T1000 (cell line): ENCODE results near the gene B3GAT1.
"Not testable (repeated sequence)": the region's sequence is repeated elsewhere in the genome, so short reads cannot be mapped to it uniquely, and the experiment has no call there.

Source experiments
- DNase-seq: peaks from one replicate; lab custom pipeline; 2025; ENCODE audit warnings: mixed read lengths; lab: John Stamatoyannopoulos, UW

Gene B3GAT1

DNA sequence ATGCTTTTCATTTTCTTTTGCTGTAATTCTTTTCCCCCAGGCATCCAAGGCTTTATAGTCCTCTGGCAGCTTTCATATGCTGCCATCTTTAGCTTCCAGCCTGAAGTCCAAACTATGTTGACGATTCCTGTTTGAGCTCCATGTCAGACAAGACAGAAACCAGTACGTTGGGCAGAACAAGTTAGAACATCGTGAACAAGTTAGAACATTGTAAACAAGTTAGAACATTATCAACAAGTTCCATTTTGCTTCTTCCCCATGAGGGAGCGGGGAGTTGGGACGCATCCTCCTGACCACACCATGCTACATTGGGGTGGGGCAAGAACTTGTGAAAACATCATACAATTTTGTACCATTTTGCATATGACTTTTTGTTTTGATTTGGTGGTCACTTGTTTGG lies 56.4 kb downstream of the B3GAT1 start:
- DNase-seq, result no peak

DNA sequence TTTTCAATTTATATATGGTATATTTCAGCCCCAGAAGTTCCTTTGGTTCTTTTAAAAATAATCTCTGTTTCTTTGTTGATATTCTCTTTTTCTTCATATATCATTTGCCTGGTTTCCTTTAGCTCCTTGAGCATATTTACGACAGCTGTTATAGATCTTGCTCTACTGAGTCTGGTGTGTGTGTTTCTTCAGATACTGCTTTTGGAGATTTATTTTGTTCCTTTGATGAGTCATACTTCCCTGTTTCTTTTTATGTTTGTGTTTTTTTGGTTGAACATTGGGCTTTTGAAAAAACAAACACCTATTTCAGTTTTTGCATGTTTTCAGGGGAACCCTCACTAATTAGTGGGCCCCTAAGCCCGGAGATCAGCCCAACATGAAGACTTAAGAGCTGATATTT lies 56.9 kb downstream of the B3GAT1 start:
- no peak for DNase-seq

DNA sequence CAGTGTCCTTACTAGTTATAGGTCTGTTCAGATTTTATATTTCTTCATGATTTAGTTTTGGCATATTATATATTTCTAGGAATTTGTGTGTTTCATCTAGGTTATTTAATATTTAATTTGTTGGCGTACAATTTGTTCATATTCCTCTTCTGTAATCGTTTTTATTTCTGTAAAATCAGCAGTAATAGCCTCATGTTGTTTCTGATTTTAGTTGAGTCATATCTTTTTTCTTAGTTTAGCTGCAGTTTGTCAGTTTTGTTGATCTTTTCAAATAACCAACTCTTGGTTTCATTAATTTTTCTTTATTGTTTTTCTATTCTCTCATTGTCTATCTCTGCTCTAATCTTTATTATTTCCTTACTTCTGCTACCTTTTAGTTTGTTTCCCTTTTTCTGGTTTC lies 59.9 kb downstream of the B3GAT1 start:
- DNase-seq, result no peak

DNA sequence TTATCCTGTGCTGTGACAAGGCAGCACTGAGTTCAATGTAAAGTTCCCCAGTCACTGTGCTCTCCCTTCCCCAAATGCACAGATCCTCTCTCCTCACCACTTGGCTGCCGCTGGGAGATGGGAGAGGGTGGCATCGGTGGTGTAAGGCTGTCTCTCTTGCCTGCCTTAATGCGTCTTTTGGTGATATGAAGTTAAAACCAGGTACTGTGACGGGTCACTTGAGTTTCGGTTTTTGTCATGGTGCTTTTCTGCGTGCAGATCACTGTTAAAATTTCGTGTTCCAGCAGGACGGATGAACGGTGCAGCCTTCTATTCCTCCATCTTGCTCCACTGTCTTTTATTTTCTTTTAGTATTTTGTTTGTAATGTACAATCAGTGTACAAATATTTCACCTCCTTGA lies 61.7 kb downstream of the B3GAT1 start:
- no peak for DNase-seq

DNA sequence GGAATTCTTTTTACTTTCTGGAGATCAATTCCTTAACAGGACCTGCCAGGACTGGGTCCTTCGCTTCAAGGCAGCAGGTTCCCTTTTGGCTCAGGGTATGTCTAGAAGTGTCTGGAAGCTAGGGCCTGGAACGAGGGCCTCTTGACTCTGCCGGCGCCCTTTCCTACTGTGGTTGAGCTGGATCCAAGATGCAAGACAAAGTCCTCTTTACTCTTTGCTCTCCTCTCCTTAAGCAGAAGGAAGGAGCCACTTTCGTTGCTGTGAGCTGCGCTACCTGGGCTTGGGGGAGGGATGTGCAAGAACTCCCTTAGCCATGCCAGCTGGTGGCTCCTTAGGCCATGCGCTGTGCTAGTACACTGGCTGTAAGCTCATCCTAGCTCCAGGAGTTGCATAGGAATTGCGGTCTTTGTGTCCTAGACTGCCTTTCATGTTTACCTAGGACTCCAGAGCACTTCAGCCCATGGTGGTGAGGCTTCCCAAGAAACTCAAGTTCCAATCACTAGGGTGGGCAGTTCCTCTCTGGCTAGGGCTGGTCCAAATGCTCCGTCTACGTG lies 62.2 kb downstream of the B3GAT1 start:
- DNase-seq, result no peak

DNA sequence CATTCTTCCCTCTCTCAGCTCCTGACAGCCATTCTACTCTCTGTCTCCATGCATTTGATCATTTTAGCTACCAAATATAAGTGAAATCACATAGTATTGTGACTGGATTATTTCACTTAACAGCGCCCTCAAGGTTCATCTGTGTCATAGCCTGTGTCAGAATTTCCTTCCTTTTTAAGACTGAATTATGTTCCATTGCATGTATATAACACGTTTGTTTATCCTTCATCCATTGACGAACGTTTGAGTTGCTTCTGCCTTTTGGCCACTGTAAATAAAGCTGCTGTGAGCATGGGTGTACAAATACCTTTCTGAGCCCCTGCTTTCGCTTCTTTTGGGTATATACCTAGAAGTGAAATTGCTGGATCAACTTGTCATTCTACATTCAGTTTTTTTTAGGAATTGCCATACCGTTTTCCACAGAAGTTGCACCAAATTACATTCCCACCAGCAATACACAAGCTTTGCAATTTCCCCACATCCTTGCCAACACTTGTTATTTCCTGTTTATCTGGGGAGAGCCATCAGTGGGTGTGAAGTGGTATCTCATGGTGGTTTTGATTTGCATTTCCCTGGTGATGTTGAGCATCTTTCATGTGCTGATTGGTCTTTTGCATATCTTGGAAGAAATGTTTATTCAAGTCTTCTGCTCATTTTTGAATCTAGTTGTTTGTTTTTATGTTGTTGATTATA lies 62.8 kb downstream of the B3GAT1 start:
- DNase-seq, result no peak

DNA sequence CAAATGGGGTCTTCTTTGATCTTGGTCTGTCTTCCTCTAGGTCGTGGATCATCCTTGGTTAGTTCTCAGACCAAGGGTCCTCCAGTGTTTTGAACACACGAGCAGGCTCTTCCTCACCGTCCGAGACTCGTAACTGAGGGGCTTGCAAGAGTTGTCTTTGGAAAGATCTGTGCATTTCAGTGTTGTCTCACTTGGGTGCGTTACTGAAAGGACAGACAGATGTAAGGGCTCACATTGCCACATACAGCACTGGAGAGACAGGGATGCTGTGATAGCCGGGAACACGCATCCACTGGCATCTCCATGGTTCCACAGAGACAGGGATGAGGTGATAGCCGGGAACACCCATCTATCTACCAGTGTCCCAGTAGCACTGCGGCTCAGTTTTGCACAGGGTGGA lies 64.6 kb downstream of the B3GAT1 start:
- no peak for DNase-seq

DNA sequence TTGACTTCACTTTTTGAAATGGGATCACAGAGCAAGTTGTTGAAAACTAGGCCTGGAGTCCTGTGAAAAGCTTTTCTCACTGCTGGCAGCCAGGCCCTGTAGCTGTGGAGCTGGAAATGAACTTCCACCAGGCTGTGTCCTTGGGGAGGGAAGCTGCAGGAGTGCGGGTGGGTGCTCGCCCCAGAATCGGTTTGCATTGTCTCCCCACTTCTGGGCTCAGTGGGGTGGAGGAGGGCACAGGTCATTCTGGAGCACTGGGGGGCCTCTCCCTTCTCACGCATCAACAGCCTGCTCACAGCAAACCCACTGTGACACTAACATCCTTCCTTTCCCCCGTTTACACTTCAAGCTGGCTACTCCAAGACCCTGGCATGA lies 65.1 kb downstream of the B3GAT1 start:
- no peak for DNase-seq

DNA sequence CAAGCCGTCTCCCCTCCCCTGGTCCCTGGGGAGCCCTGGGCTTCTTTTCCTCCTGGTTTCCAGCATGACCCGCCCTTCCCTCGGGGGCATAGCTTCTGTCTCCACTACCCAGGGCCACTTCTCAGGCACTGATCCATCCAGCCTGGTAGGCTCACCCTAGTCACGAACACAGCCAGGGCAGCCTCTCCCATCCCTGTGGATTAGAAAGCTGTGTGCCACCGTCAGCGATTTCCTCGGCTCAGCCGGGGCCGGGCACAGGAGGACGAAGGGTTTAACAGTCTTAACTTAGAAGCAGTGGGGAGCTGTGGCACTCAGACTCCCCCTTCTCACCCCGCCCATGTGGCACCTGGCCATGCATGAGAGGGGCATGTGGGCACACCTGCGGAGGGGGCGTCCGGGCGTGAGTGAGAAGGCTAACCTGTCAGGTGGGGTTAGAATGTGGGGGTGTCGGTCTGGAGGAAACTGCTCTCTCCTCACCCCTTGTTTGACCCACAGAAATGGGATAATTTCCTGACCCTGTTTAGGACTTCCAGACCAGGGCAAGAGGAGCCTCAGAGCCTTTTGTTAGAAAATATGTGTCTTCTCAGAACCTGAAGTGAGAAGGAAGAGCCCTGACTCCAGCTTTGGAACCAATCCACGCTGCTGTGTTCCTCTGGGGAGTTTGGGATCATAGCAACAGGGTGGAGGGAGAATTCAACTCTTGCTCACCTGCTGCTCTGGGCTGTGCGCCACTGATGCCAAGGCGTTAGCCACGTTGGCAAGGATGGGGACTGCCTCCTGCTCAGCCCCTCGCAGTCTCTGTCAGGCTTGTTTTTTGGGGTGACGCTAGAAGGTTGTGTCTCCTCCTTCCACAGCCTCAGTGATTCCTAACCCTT lies 65.7 kb downstream of the B3GAT1 start:
- DNase-seq, result no peak

DNA sequence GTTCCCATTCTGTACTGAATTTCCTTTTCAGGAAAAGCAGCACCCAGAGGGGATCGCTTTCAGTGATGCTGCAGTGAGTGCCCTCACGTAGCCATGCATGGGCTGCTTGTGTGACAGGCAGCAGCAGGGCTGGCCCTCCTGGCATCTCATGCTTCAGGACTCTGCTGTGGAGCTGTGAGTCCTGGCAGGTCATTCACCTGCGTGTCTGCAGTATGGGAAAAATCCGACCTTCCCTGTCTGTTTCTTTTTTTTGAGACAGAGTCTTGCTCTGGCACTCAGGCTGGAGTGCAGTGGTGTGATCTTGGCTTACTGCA lies 66.8 kb downstream of the B3GAT1 start:
- no peak for DNase-seq

DNA sequence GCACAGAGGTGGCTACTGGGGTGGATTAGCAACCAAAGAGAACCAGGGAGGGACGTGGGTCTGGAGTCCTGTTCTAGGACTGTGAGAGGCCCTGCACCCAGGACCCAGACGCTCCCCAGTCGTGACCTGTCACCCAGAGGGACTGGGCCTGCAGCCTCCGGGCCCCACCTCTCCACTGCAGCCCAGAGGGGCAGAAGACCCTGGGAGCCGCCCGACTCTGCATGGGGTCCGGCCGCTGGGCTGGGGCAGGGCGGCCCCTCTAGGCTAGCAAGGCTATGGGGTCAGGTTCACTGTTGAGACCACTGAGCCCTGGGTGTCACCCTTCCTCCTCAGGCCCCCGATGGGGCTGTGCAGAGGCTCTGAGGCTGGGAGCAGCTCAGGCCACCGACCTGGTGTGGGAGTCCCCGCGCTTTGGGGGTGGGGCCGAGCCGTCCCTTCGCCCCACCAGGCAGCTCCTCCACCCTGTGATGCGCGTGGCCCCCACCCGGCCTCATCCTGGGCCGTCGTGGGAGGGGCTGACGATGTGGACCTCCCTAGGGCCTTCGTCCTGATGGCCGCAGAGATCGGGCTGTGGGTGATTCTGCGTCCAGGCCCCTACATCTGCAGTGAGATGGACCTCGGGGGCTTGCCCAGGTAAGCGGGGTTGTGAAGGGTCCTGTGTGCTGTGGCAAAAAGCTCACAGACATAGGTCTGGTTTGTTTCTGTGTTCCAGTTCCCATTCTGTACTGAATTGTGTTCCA lies 67.4 kb downstream of the B3GAT1 start:
- not testable (repeated sequence) for DNase-seq

DNA sequence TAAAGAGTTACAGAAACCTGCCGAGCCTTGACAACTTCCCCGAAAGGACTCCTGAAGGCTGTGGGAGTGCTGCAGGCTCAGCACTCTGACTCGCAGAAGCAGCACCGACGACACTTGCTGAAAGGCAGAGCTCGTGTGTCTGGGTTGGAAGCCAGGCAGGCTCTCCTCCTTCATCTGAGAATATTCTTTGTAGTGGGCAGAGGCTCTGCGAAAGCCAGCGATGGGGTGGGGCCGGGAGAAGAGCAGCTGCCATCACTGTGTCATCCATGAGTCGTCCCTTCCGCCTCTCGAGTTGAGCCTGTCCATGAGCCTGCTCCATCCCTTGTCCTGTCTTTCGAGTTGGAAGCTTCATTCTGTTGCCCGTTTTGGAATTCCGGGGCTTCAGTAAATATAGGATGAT lies 68.4 kb downstream of the B3GAT1 start:
- DNase-seq, result no peak

DNA sequence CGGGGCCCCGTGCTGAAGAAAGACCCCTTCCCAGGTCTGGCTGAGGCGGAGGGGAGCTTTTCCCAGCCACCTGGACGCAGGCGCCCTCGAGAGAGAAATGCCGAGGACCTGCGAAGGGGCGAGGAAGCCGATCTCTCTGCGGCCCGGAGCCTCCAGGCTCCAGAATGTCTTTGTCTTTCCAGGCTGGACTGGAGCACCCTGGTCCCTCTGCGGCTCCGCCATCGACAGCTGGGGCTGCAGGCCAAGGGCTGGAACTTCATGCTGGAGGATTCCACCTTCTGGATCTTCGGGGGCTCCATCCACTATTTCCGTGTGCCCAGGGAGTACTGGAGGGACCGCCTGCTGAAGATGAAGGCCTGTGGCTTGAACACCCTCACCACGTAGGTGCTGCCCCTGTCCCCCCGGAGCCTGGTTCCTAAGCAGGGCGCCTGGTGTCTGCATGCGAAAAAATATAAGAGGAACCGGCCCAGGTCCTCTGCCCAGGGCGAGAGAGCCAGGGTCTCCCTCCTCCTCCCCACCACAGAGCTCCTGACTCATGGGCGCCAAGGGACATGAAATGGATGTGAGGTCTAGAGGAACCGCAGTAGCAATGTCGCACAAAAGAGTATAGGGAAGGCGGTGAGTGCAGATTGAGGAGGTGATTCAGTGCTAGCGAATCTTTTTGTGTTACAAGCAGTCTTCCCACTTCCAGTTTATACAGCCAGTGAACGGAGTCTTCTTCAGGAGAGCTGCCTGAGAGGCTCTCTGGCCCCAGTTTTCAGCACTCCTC lies 69.3 kb downstream of the B3GAT1 start:
- no peak for DNase-seq

DNA sequence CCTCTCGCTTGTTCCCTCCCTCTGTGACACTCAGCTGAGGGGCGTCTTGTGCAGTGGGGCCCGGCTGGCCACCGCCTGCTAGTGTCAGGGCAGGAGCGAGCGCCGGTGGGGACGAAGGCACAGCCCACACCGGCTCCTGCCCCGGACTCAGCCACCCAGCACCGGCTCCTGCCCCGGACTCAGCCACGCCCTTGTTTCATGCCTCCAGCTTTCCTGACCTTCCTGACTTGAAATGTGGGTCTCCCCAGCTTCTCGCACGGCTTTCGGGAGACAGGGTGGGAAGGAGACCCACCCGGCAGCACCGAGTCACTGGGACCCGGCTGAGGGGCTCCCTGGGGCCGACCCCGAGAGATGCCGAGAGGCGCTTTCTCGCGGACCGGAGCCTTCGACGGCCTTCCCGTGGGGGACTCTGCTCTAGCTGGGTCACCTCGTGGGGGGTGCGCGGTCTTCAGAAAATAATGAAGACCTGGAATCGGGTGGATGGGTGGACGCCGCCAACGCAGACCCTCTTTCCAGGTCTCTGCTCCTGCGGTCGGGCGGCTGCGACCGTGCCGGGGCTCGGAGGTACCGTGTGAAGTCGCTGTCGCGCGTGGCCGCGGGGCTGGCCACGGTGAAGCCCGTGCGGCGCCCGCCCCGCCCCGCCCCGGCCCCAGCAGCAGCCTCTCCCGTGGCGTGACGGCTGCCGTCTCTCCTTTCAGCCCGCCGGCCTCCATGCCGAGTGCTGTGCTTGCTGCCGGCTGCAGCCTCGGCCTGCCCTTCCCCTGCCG lies 70.1 kb downstream of the B3GAT1 start:
- no peak for DNase-seq

DNA sequence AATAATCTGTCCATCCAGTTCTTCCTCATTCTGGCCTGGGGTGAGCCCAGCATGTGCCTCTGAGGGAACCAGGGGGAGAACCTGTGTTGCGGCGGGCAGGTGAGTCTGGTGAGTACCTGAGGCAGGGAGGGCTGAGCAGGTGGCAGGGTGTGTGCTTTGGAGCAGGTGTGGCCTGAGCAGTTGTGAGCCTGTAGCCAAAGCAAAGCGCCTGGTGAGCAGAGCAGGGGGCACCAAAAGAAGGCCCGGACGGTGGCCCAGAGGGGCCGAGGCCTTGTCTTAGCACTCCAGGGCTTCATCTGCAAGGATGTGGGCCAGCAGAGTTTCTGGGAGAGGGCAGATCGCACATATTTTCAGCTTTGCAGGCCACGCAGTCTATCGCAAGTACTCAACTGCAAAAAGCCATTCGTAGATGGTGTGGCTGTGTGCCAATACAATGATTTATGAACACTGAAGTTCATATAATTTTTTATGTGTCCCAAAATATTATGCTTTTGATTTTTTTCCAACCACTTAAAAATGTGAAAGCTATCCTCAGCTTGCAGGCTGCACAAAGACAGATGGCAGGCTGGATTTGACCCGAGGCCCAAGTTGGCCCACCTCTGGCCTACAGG lies 71.6 kb downstream of the B3GAT1 start:
- DNase-seq, result no peak

DNA sequence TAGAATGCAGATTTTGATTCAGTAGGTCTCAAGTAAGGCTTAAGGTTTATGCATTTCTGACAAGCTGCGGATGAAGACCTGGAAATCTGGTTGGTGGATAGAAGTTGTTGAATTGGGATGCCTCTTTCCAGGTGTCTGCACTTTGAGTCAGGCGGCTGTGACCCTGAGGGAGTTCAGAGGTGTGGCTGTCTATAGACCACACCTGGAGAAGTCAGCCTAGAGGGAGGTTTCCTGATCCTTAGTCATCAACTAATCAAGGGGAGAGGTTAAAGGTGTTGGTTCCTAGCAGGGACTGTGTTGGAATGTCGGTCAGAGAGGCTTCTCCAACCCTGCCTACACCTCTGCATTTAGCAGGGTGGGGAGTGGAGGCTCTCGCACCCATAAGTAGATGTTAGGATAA lies 72.3 kb downstream of the B3GAT1 start:
- no peak for DNase-seq

DNA sequence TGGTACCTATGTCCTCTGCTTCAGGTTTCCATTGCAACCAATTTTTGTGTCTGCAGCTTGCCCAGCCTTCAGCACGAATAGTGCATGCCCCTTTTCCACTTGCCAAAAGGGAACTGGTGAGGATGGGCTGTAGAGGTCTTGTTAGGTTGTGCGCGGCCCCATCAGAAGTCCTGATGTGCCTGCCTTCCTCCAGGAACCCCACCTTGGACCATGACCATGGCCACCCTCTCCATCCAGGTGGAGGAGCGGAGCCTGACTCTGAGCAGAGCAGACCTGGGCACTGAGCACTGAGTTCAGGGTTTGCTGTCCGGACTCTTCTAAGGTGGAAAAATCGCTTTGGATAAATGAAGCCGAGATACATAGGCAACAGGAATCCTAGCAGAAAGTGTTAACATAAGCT lies 73.4 kb downstream of the B3GAT1 start:
- no peak for DNase-seq

DNA sequence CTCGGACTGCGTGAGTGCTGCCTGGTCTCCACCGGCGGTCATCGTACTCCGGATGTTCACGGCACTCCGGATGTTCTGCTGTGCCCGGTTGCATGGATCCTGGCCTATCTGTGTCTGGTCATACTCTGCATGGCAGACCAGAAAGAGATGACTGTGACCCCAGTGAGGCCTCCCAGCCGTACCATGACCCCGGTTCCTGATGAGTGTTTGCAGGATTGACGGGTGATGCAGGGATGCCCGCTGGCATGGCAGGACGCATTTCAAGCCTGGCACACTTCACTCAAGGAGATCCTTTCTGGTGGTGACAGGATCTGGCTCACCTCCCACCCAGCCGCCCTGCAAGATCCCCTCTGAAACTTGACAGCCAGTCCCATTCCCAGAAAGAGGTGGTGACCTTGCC lies 74.0 kb downstream of the B3GAT1 start:
- DNase-seq, result no peak

DNA sequence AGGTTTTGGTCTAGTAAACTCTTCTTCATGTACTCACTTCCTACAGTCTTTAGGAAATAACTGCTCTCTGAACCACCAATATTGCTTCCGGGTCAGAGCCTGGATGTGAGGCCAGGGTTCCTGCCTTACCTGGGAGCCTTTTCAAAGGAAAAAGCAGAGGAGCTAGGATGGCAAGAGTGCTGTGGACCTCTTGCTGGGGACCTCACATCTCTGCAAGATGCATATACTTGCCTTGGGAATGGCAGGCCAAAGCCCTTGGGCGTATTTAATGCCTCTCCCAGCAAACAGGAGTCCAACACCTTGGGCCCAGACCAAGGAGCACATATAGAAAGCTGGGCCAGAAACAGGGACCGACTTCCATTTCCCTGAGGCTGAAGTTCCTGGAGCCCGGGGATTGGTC lies 75.0 kb downstream of the B3GAT1 start:
- DNase-seq, result no peak

DNA sequence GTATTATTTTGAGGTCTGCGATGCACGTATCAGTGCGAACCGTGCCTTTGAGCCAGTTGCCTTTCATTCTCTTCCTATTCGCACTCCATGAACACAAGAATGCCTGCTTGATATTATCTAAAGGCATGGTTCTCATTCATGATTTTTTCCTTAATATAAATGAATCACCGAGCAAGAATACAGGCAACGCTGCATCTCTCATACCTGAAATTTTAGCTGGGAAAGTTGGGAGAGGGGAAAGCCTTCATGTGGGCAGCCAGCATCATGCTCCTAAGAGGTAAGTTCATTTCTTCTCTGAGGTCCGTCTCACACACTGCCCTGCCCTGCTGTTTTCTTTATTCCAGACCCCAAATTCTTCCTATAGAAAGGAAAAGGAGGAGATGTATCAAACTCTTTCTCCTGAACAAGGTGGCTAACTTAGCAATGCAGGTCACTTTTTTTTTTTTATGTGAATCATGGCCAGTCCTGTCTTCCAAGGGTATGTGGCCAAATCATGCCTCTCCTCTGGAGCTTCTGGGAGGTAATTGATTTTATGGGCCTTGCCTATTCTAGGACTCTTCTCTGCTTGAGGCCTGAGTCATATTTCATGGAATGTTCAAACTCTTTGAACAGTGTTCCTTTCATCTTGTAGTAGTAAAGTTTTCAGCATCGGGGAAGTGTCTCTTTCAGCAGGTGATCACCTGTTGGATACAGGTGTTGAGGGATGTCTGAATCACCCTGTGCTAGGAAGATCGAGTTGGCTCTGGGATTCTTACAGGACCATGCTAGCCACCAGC lies 77.1 kb downstream of the B3GAT1 start:
- no peak for DNase-seq
